Right ventricle myocardium inferior (tissue), 1 donor: ENCODE measurements around the gene MROH7. TPM values are rescaled to one million over a fixed set of nuclear protein-coding genes. Genes with fewer than 3 reads are reported as not detected.

ENCODE experiments used
- ATAC-seq: fragments of 200-7000 bp; cut with Tn5 transposase; one replicate; pipeline ENCODE4 v1.9.1; 2020; ENCODE audit warnings: mild to moderate bottlenecking, moderate library complexity
- DNase-seq: peaks from one replicate; pipeline ENCODE4 v3.0.0; 2021; ENCODE audit errors: missing footprints
- intact Hi-C: fragments of 100-400 bp; cut with DNase I; formaldehyde crosslinking; loops from one replicate; pipeline ENCODE4 v1.11.0; 2022
- total RNA-seq: library from RNA; stranded (reverse); fragmentation: NEBNext Ultra II Directional; extraction: Animal tissue kit (Norgen Biotek cat#: 25700); gene quantifications from one replicate; pipeline ENCODE4 v1.2.1, GENCODE V29; 2021
- donor health status: DM: no; HTN: yes; CAD: no; lungs with severe emphysema.

The MROH7 gene
- total RNA-seq, 1 donor from 2014 or later = 3.8 TPM

DNA sequence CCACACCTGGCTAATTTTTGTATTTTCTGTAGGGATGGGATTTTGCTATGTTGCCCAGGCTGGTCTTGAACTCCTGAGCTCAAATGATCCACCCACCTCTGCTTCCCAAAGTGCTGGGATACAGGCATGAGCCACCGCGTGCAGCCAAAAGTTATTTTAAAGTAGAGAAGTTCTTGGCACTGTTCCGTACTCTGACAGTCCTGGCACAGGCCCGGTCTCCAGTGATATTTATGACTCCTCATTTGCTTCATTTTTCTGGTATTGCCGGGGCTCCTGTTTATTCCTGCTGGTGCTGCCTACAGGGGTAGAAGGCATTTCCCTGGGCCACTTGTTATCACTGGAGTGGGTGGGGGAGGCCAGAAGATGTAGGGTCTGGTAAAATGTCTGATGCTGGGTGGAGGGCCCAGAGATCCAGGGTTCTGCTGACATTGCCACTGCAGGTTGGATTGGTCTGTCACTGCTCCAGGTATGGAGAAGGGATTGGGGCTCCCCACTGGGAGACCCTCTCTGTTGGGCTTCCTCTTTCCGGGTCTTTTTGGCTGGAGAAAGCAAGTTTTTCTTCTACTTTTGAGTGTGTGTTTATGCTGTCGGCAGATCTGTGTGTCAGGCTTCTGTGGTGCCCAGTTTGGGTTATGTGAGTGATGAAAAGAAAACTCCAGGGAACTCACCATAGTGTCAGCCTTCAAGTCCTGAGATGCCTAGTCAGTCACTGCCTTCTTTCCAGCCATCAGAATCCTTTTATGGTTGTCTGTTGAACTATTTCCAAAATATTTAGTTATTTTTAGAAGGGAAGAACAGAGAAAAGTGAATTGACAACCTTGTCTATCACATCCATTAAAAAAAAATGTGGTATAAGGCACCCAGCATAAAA is 4.5 kb downstream of the MROH7 start:
- intact Hi-C loops = loop anchor here (1.0 kb wide), 1 partner anchor 98 kb away; the partner anchor contains the start of gene ACOT11
- no peak for DNase-seq
- peak; percentile 82 for ATAC-seq

DNA sequence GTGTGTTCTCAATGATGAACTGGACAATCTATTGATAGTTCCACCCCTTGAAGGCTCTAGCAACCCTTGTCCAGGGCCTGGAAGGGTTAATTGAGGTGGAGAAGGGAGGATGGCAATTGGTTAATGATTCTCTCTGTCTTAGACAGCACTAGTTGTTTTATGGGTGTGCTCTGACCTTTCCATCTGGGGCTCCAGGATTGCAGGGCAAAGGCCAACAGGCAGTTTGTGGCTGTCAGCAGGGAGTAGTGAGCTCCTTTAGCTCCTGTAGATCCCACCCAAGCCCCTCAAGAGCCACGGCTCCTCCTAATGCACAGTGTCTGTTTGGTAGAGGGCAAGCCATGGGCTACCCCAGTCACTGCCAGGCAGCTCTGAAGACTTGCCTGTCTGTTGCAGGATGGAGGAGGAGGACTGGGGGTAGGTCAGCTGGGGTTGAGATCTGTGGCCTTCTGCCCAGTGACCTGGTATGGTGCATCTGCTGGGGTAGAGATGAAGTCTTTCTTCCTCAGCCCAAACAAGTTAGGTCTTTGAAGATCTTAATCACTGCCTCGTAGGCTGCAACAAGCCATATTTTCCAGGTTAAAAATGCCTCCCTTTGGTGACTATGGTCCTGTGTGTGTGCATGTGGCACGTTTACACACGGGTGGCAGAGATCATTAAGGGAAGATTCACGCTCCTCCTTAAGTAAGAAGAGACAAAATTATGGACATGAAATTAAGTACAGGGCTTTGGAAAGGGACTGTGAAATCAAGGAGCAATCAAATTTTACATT is 7.7 kb downstream of the MROH7 start:
- intact Hi-C loops = no loop called here
- no peak for DNase-seq
- ATAC-seq = no peak

DNA sequence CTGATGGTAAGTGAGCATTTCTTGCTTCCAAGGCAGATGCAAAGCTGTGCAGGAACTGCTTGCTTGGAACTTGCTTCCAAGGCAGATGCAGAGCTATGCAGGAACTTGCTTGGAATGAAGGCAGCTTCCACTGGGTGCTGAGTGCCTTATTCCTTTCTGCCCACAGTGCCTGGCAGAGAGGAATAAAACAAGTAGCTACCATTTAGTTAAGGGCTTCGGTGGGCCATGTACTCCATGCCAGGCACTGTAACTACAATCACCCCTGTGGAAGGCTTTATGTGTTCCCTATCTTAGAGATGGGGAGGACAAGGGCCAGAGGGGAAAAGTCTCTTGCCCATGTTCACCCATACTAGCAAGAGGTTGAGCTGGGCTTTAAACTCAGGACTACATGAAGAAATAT is 8.3 kb downstream of the MROH7 start:
- DNase-seq (no peak), ATAC-seq (no peak)
- intact Hi-C loops = no loop called here

DNA sequence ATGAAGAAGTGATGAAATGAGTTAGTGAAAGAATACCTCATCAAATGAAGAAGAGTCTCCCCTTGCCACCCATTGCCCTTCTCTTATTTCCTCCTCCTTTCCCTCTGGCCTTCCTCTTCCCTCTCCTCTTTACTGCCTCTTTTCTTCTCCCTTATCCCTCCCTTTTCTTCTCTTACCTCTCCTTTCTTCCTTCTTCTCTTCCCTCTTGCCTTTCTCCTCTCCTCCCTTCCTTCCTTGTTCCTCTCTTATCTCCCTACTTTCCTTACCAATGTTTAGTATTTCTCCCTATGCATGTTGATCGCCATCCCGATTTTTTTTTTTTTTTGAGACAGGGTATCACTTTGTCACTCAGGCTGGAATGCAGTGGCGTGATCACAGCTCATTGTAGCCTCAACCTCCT is 8.8 kb downstream of the MROH7 start:
- ATAC-seq = no peak
- no peak for DNase-seq
- intact Hi-C loops = no loop called here

DNA sequence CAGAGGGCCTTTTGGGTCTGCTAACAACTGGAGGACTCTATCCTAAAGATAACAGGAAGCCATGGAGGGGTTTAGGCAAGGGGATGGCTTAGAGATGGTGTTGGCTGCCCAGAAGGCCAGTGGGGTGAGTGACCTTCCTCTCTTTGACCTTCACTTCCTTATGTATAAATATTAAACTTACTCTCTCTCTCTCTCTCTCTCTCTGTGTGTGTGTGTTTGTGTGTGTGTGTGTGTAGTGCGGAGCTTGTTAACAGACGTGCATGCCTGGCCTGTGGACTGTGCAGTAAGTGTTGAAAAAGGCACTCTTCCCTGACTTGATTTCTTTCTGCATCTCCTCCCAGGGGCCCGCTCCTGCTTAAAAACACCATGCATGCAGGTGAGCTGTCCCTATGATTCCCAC is 10.0 kb downstream of the MROH7 start:
- intact Hi-C loops = no loop called here
- DNase-seq = no peak
- ATAC-seq = no peak

DNA sequence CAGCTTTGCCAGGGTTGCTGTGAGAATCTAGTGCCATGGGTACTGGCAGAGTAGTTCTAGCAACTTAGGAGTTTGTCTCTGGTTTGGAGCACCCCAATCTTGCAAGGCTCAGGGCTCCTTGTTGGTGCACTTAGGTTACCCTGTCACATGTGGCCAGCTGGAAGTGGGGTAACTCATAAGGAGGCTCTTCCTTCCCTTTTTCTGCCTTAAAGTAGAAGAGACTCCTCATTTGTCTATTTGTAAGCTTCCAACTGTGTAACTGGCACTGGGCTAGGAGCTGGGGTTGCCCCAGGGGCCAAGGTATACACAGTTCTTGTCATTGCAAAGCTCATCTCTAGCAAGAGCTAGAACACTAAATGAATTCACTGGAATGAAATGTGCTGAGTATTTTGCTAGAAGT is 10.6 kb downstream of the MROH7 start:
- ATAC-seq = no peak
- intact Hi-C loops = no loop called here
- DNase-seq = no peak

DNA sequence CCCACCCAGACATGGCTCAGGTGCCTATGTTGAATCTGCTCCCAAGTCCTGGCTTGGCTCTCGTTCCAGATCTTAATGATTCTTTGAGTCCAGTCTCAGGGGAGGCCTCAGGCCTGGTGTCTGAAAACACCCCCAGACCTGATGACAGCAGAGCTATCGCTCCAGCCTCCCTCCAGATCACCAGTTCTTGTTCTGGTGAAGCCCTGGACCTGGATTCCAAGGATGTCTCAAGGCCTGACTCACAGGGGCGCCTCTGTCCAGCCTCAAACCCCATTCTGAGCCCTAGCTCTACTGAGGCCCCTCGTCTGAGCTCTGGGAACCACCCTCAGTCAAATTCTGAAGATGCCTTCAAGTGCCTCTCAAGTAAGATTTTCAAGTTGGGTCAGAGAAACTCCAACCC is 11.4 kb downstream of the MROH7 start:
- no peak for ATAC-seq
- intact Hi-C loops = no loop called here
- DNase-seq = no peak

DNA sequence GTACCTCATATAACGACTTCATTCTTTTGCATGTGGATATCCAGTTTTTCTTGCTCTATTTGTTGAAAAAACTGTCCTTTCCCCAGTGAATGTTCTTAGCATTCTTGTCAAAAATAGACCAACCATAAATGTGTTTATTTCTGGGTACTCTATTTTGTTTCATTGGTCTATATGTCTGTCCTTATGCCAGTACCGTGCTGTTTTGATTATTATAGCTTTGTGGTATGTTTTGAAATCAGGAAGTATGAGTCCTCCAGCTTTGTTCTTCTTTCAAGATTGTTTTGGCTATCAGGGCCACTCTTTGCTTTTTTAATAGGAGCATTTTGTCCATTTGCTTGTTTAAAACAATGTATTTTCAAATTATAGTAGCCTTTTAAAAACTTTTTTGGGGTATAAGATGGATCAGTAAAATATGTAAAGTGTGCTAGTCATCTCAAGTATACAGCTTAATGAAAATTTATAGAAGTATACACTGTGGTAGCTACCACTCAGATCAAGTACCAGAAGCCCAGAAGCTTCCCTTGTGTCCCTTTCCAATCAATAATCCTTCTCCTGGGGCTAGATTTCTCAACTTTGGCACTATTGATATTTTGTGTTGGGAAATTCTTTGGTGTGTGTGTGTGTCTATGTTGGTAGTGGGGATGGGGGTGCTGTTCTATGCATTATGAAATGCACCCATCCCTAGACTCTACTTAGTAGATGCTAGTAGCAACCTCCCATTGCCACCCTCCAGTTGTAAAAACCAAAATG is 16.8 kb downstream of the MROH7 start:
- intact Hi-C loops = no loop called here
- DNase-seq (no peak), ATAC-seq (no peak)

DNA sequence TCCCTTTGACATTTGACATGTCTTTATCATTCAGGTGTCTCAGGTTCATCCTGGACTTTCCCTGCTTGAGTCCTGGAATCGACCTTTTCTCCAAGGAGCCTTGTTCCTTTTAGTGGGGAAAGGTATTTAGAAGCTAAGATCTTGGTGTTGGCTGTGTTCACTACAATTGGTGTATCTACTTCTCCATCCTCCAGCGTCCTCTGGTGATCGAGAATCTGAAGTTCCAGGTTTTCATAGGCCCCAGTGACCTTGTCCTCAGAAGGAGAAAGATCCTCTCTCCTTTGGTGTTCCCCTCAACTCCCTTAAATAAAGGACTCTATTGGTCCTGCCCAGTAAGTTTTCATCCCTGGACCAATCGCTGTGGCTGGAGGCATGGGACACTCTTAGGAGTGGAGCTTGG is 22.1 kb downstream of the MROH7 start:
- intact Hi-C loops = no loop called here
- DNase-seq = no peak
- no peak for ATAC-seq

DNA sequence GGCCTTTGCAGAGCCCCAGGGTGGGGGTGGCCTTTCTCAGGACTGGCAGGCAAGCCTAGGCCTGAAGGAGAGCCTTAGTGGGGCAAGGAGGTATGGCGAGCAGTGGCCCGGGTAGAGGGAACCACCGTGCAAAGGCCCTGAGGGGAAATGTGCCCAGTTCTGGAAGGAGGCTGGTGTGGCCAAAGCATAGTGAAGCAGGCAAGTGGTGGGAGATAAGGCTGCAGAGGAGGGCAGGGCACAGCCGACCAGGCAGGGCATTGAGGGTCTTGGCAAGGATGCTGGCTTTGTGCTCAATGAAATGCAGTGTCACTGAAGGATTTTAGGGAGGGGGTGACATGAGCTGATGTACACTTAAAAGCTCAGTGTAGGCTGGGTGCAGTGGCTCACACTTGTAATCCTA is 22.8 kb downstream of the MROH7 start:
- ATAC-seq (no peak), DNase-seq (no peak)
- intact Hi-C loops = no loop called here

DNA sequence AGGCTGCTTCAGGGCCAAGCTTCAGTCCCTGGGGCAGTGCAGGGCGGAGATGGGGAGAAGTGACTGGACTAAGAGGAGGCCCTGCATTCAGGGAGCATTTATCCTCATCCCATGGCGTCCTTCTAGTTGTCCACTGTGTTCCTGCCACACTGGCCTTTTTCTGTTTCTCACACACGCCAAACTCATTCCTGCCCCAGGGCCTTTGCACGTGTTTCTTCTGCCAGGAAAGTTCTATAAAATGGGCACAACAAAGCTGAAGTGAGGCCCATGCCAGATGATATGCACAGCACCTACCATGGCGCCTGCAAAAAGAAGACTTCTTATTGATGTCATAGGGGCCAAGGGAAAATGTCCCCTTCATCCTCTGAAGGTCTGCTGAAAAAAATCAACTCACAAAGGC is 24.3 kb downstream of the MROH7 start:
- DNase-seq = no peak
- no peak for ATAC-seq
- intact Hi-C loops = no loop called here

DNA sequence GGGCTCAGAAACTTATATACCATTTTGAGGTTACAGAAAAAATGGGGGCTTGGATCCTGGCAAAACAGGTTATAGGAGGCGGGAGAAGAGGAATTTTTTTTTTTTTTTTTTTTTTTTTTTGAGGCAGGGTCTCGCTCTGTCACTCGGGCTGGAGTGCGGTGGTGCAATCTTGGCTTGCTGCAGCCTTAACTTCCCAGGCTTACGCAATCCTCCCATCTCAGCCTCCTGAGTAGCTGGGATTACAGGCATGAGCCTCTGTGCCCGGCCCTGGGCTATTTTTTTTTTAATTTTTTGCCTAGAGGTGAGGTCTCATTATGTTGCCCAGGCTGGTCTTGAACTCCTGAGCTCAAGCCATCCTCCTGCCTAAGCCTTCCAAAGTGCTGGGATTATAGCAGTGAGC is 24.7 kb downstream of the MROH7 start:
- no peak for DNase-seq
- intact Hi-C loops = no loop called here
- no peak for ATAC-seq

DNA sequence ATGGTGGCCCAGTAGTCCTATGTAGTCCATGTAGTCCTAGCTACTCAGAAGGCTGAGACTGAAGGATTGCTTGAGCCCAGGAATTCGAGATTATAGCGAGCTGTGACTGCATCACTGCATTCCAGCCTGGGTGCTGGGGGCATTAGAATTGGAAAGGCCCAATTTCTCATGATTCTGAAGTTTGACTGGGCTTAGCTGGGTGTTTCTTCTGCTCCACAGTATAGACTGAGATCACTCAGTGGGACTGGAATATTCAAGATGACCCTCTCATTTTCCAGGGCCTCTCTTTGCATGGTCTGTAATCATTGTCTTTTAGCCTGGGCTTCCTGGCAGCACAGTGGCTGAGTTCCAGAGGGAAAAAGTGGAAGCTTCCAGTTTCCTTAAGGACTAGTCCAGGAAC is 26.2 kb downstream of the MROH7 start:
- ATAC-seq = no peak

DNA sequence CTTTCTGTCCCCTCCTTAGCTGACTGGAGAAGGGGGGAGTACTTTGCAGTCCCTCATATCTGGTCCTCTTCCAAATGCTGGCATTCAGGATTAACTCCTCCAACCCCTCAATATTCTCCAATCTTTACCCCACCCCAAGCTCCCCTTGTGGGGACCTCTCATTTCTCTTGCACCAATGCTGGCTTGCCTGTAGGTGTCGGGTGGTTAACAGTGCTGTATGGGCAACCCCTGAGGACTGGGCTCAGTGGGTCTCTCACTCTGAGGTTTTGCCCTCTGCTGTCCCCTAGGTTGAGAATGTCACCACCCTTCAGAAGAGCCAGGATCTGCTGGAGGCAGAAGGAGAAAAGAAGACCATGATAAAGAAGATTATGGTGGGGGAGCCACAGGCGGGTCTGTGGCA is 27.0 kb downstream of the MROH7 start:
- no peak for ATAC-seq
- DNase-seq = no peak
- intact Hi-C loops = no loop called here

More for the DNA sequence above, 26.2 kb downstream of the MROH7 start:
- DNase-seq = no peak
- intact Hi-C loops = no loop called here

DNA sequence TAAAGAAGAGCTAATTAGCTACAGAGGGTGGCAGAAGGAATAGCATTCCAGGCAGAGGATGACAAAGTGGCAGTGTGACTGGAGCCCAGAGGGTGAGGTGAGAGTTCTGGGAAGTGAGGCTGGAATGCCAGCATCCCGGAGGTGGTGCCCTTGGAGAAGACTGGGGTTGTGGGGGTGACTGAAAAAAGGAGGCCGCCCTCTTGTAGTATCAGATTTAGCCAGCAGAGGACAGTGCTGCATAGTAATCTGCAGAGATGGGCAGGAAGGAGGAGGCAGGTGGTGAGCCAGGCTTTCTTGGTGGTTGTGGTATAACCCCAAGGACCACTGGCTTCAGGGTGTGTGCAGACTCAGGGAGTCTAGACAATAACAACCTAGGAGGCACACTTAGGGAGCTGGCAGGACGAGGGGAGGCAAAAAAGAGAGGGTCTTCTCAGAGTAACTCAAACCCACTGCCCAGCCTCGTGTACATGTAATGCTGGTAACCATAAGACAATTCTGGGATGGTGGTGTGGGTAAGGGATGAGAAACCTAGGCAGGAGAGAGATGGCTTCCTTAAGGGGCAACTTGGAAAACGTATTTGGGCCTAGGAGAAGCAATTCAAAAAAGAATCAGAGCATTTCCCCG is 30.5 kb downstream of the MROH7 start:
- DNase-seq (no peak), ATAC-seq (no peak)
- intact Hi-C loops = loop anchor here (2.0 kb wide), 1 partner anchor 49 kb away; no protein-coding TSS in a partner anchor

DNA sequence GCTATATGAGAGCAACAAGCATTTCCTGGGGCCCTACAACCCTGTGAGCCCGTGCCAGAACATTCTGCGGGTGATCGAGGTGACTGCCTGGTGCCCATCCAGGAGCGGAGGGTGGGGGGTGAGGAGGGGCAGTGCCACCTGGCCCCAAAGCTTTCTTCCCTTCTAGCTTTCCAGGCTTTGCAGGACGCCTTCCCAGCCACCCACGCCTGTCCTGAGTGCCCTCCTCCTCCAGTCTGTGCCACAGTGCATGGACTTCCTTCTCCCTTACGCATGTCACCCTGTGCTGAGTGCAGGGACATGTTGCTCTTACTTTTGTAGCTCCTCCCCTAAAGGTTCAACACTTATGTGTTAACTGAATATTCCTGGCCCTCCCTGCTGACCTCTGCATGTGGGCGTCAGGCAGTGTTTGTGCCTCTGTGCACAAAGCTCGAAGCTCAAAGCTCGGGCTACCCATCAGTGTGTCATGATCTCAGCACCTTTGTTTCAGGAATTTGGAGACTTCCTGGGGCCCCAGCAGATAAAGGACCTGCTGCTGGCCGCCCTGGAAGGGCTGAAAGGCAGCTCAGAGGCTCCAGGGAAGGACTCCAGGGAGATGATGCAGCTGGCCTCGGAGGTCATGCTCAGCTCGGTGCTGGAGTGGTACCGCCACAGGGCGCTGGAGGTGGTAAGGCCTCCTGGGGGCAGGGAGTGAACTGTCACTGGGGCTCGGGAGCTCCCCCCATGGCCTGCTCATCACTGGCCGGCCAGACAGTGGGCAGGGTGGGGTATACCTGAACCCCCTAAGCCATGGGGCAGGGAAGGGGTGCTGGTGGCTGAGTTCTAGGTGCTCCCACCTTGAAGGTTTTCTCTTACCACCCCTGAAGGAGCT is 37.4 kb downstream of the MROH7 start:
- intact Hi-C loops = no loop called here

DNA sequence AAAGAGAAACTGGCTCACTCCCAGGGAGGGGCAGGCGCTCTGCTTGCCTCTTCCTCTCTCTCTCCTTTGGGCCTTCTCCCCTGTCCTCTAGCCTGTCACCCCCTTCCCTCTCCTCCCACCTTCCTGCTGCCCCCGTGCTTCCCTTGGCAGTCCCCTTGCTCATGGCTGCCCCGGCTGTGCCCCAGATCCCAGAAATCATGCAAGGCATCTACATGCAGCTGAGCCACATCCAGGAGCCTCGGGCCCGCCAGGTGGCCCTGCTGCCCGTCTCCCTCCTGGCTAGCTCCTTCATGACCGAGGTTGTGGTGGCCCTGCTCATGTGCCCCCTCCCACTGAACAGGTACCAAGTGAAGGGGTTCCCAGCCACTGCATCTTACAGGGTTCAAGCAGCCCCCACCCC is 38.1 kb downstream of the MROH7 start:
- intact Hi-C loops = no loop called here
- DNase-seq (no peak), ATAC-seq (no peak)

More for the DNA sequence above, 37.4 kb downstream of the MROH7 start:
- ATAC-seq (no peak), DNase-seq (no peak)

DNA sequence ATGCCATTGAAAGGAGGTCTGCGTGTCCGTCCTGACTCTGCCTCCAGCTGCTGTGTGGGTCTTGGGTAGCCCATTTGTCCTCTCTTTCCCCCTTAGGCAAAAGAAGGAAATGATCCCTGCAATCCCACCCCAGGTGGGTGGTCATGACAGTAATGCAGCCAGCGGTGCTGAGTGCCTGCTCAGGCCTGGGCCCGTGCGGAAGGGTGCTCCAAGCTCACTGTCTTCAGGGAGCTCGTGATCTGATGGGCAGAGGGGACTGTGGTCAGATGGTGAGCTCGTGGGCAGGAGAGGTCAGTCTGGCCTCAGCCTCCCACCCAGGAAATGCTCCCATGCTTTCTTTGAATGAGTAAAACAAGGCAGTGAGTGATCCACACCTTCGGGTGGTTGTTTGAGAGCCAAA is 38.8 kb downstream of the MROH7 start:
- intact Hi-C loops = no loop called here
- ATAC-seq (no peak), DNase-seq (no peak)
